Parathyroid adenoma (tissue), 2 donors: ENCODE data around the gene SMIM27.
"Not testable (repeated sequence)": the region's sequence is repeated elsewhere in the genome, so short reads cannot be mapped to it uniquely, and the experiment has no call there.

Source experiments
- H2AFZ ChIP-seq: fragments of 300-600 bp; sonication (generic); one replicate; pipeline ENCODE4 v1.7.0; 2017; ENCODE audit warnings: antibody characterized with exemption, mild to moderate bottlenecking
- H3K27ac ChIP-seq: fragments of 300-600 bp; sonication (generic); one replicate; pipeline ENCODE4 v1.7.0; 2017
- H3K27me3 ChIP-seq: fragments of 300-600 bp; sonication (generic); one replicate; pipeline ENCODE4 v1.7.0; 2017; ENCODE audit warnings: low read length; ENCODE audit not compliant: control insufficient read depth, insufficient read depth
- H3K36me3 ChIP-seq: fragments of 300-600 bp; sonication (generic); one replicate; pipeline ENCODE4 v1.7.0; 2017; ENCODE audit warnings: low read length; ENCODE audit not compliant: control insufficient read depth, insufficient read depth
- H3K4me1 ChIP-seq: fragments of 300-600 bp; sonication (generic); one replicate; pipeline ENCODE4 v1.7.0; 2017; ENCODE audit warnings: control low read depth
- H3K4me2 ChIP-seq: fragments of 300-600 bp; sonication (generic); one replicate; pipeline ENCODE4 v1.7.0; 2017; ENCODE audit warnings: low read length
- H3K4me3 ChIP-seq: fragments of 300-600 bp; sonication (generic); one replicate; pipeline ENCODE4 v1.7.0; 2017; ENCODE audit warnings: low read depth, low read length
- H3K79me2 ChIP-seq: fragments of 300-600 bp; sonication (generic); one replicate; pipeline ENCODE4 v1.7.0; 2017; ENCODE audit warnings: control low read depth
- H3K9ac ChIP-seq: fragments of 300-600 bp; sonication (generic); one replicate; pipeline ENCODE4 v1.7.0; 2017; ENCODE audit warnings: mild to moderate bottlenecking
- H3K9me3 ChIP-seq: fragments of 300-600 bp; sonication (generic); one replicate; pipeline ENCODE4 v1.7.0; 2017; ENCODE audit warnings: low read length; ENCODE audit not compliant: control insufficient read depth
- CTCF ChIP-seq: fragments of 300-600 bp; sonication (generic); IDR thresholded peaks from one replicate; pipeline ENCODE4 v1.7.0; 2017; ENCODE audit warnings: antibody characterized with exemption, mild to moderate bottlenecking
- donor health status: primary hyperparathyroidism.

Gene SMIM27

GRCh38 chr9:32590898-32591297 is 38.8 kb downstream of the SMIM27 start:
- Histone ChIP-seq H3K4me3 (no peak overlapping the region), H3K27ac (no peak overlapping the region), H3K27me3 (no peaks in the 10 kb centered on the region), H3K79me2 (no peaks in the 10 kb centered on the region), H2AFZ (no peak overlapping the region), H3K9ac (no peak overlapping the region), H3K9me3 (no peaks in the 10 kb centered on the region), H3K36me3 (no peaks in the 10 kb centered on the region), H3K4me2 (no peak overlapping the region), H3K4me1 (no peaks in the 10 kb centered on the region)
- TF ChIP-seq CTCF: no peak

- H3K9me3 ChIP-seq: no peaks in the 10 kb centered on the region
- no peak for TF ChIP-seq CTCF
- no peak overlapping the region for H3K27ac ChIP-seq
- no peak overlapping the region for H3K4me3 ChIP-seq
- H3K4me2 ChIP-seq: no peak overlapping the region
- no peaks in the 10 kb centered on the region for H3K27me3 ChIP-seq
- H3K4me1 ChIP-seq: no peaks in the 10 kb centered on the region
- H2AFZ ChIP-seq: no peak overlapping the region
- H3K36me3 ChIP-seq: no peaks in the 10 kb centered on the region
- no peaks in the 10 kb centered on the region for H3K79me2 ChIP-seq
- no peak overlapping the region for H3K9ac ChIP-seq
Observed at GRCh38 chr9:32596096-32596865, 44.2 kb downstream of the SMIM27 start.

- Histone ChIP-seq H3K36me3 (no peaks in the 10 kb centered on the region), H3K4me3 (no peak overlapping the region), H3K4me2 (no peak overlapping the region), H3K9ac (no peak overlapping the region), H3K9me3 (no peaks in the 10 kb centered on the region), H3K27me3 (no peaks in the 10 kb centered on the region), H3K79me2 (no peaks in the 10 kb centered on the region), H3K27ac (no peak overlapping the region), H3K4me1 (no peaks in the 10 kb centered on the region), H2AFZ (no peak overlapping the region)
- TF ChIP-seq CTCF: no peak
Observed at GRCh38 chr9:32596936-32597335, 44.8 kb downstream of the SMIM27 start.

- not testable (repeated sequence) for H3K4me3 ChIP-seq, H3K27ac ChIP-seq, H2AFZ ChIP-seq, H3K4me2 ChIP-seq, H3K79me2 ChIP-seq, H3K4me1 ChIP-seq, H3K9ac ChIP-seq, H3K36me3 ChIP-seq, H3K27me3 ChIP-seq, H3K9me3 ChIP-seq
Observed at GRCh38 chr9:32599021-32599420, 46.9 kb downstream of the SMIM27 start.
